Endothelial cell of umbilical vein (primary cell): ENCODE measurements around the gene ZDHHC14. TPM values are rescaled to one million over a fixed set of nuclear protein-coding genes. Genes with fewer than 3 reads are reported as not detected.

Source experiments
- BruUV-seq: library from RNA; stranded (reverse); fragments of 400-500 nt; replicated peaks from 2 replicates; lab custom pipeline; 2021; lab: Mats Ljungman, UMichigan
- CTCF ChIA-PET: fragments of 300-600, 350-600 bp; sonication (Branson Sonifier 250); formaldehyde crosslinking; loops from one replicate; lab custom pipeline; 2021; ENCODE audit warnings: antibody characterized with exemption, inconsistent platforms; lab: Charles Lee
- POLR2A ChIA-PET: fragments of 300-600, 350-600 bp; sonication (Branson Sonifier 250); formaldehyde crosslinking; loops from one replicate; lab custom pipeline; 2021; ENCODE audit warnings: antibody characterized with exemption, inconsistent platforms; lab: Charles Lee
- DNase-seq: peaks from one replicate; pipeline ENCODE4 v3.0.0-alpha.2; 2011; ENCODE audit warnings: low read depth, low spot score
- FAIRE-seq: peaks from 2 replicates; lab custom pipeline; 2011; peaks lifted over from hg19 to GRCh38; lab: Jason Lieb, UNC
- H2AFZ ChIP-seq: 2 replicates; pipeline ENCODE4 v1.6.0; 2012; ENCODE audit warnings: low read depth, low read length, control low read depth, inconsistent platforms
- H3K27ac ChIP-seq: 2 replicates; pipeline ENCODE4 v1.5.1; 2011; ENCODE audit warnings: low read depth, mild to moderate bottlenecking, control low read depth, low read length, moderate library complexity; ENCODE audit not compliant: insufficient read depth
- H3K27me3 ChIP-seq, 2 experiments: 2 replicates each; pipeline versions ENCODE4 v1.6.0 to v1.6.1; 2011; ENCODE audit warnings: low read length in 2 of 2, mixed read lengths in 1 of 2; ENCODE audit not compliant: control insufficient read depth in 2 of 2, insufficient read depth in 2 of 2
- H3K36me3 ChIP-seq, 2 experiments: 2 replicates in 1 of 2; 3 replicates in 1 of 2; pipeline ENCODE4 v1.5.1; 2011; ENCODE audit warnings: low read length in 2 of 2, mild to moderate bottlenecking in 1 of 2, moderate library complexity in 1 of 2; ENCODE audit not compliant: control insufficient read depth in 2 of 2, insufficient read depth in 2 of 2; ENCODE audit errors: extremely low read depth in 1 of 2
- H3K4me1 ChIP-seq: 3 replicates; pipeline ENCODE4 v1.5.1; 2011; ENCODE audit warnings: mild to moderate bottlenecking, low read length; ENCODE audit not compliant: control insufficient read depth, insufficient read depth; ENCODE audit errors: extremely low read depth
- H3K4me2 ChIP-seq: 2 replicates; pipeline ENCODE4 v1.6.1; 2011; ENCODE audit warnings: low read length, control low read depth, mixed read lengths; ENCODE audit not compliant: insufficient read depth
- H3K4me3 ChIP-seq, 3 experiments: fragments of 200-600 bp in 1 of 3; sonication (generic), shearing (Covaris generic) in 1 of 3; replicated peaks in 1 of 3; 2 replicates each; pipeline ENCODE4 v1.5.1; 2011 to 2016; ENCODE audit warnings: control low read depth in 3 of 3, low read length in 3 of 3, mild to moderate bottlenecking in 2 of 3, inconsistent platforms in 1 of 3, low read depth in 1 of 3, moderate library complexity in 1 of 3; ENCODE audit not compliant: insufficient read depth in 1 of 3
- H3K79me2 ChIP-seq: 2 replicates; pipeline ENCODE4 v1.6.0; 2012; ENCODE audit warnings: low read length, inconsistent platforms; ENCODE audit not compliant: control insufficient read depth, insufficient read depth
- H3K9ac ChIP-seq: replicated peaks from 2 replicates; pipeline ENCODE3; 2011; ENCODE audit warnings: low read length, control low read depth; ENCODE audit not compliant: insufficient read depth; ENCODE audit errors: extremely low read depth
- H3K9me1 ChIP-seq: replicated peaks from 3 replicates; pipeline ENCODE4 v1.6.0; 2011; ENCODE audit warnings: mild to moderate bottlenecking, low read length; ENCODE audit not compliant: control insufficient read depth, insufficient read depth; ENCODE audit errors: extremely low read depth
- H3K9me3 ChIP-seq: replicated peaks from 2 replicates; pipeline ENCODE4 v1.5.1; 2012; ENCODE audit warnings: low read length, inconsistent platforms; ENCODE audit not compliant: control insufficient read depth, insufficient read depth
- H4K20me1 ChIP-seq: replicated peaks from 2 replicates; pipeline ENCODE3; 2011; ENCODE audit warnings: mild to moderate bottlenecking, low read length; ENCODE audit not compliant: control insufficient read depth, insufficient read depth; ENCODE audit errors: extremely low read depth
- EZH2 ChIP-seq: IDR thresholded peaks from 2 replicates; pipeline ENCODE4 v1.6.1; 2012; ENCODE audit warnings: borderline replicate concordance, low read depth, mild to moderate bottlenecking, moderate library complexity, low read length, inconsistent platforms; ENCODE audit not compliant: severe bottlenecking
- FOS ChIP-seq: IDR thresholded peaks from 2 replicates; pipeline ENCODE4 v1.6.1; 2011; ENCODE audit warnings: mild to moderate bottlenecking, low read length, moderate library complexity, borderline replicate concordance; ENCODE audit not compliant: insufficient read depth
- GATA2 ChIP-seq: IDR thresholded peaks from 2 replicates; pipeline ENCODE4 v1.7.0; 2011; ENCODE audit warnings: low read depth, mild to moderate bottlenecking, moderate library complexity, mixed read lengths, low read length; ENCODE audit not compliant: insufficient read length, insufficient read depth
- JUN ChIP-seq: IDR thresholded peaks from 2 replicates; pipeline ENCODE4 v1.6.1; 2011; ENCODE audit warnings: borderline replicate concordance, low read depth; ENCODE audit not compliant: insufficient read length, insufficient read depth
- MAX ChIP-seq: IDR thresholded peaks from 2 replicates; pipeline ENCODE4 v1.6.1; 2011; ENCODE audit not compliant: insufficient read depth, insufficient read length
- MYC ChIP-seq: IDR thresholded peaks from one replicate; pipeline ENCODE4 v1.6.1; 2011; ENCODE audit warnings: mild to moderate bottlenecking, low read depth, low read length
- POLR2A ChIP-seq: IDR thresholded peaks from 2 replicates; pipeline ENCODE4 v1.6.1; 2012; ENCODE audit warnings: low read depth, mild to moderate bottlenecking, control low read depth, low read length
- POLR2AphosphoS5 ChIP-seq: IDR thresholded peaks from 2 replicates; pipeline ENCODE4 v1.6.1; 2012; ENCODE audit warnings: low read depth, mild to moderate bottlenecking, control low read depth, low read length, moderate library complexity; ENCODE audit not compliant: insufficient read depth
- dilution Hi-C: fragments of 300-500 bp; cut with MboI; formaldehyde crosslinking; loops from one replicate; pipeline ENCODE4 v1.15.0; 2019; ENCODE audit warnings: low sequenced_read_pairs; ENCODE audit not compliant: extremely low pct_ligation_motif_present
- intact Hi-C: fragments of 100-400 bp; cut with micrococcal nuclease; formaldehyde crosslinking; loops from one replicate; pipeline ENCODE4 v1.10.0; 2022
- polyA plus RNA-seq, 4 experiments: library from polyadenylated mRNA; depleted of rRNA in 3 of 4; stranded (reverse) in 3 of 4; unstranded in 1 of 4; fragments of >200 nt; gene quantifications; 2 replicates each; pipeline versions ENCODE4 v1.2.1 to v1.2.3, GENCODE V29; 2011 to 2012; ENCODE audit warnings: missing spikeins in 1 of 4
- total RNA-seq: library from RNA; stranded (reverse); gene quantifications from 2 replicates; pipeline ENCODE4 v1.2.3, GENCODE V29; 2021
- TF ChIP-seq, protein P1 (sequence below), 2 donors: IDR thresholded peaks; 1 replicate in 1 of 2; 2 replicates in 1 of 2; pipeline ENCODE4 v1.5.1; 2011; ENCODE audit warnings: low read length in 2 of 2, mild to moderate bottlenecking in 2 of 2, moderate library complexity in 2 of 2, control low read depth in 1 of 2, inconsistent platforms in 1 of 2, low read depth in 1 of 2; ENCODE audit not compliant: insufficient read depth in 1 of 2; ENCODE audit errors: extremely low read depth in 1 of 2

Gene ZDHHC14
- total and polyA plus RNA-seq, 2 donors (not counting 3 experiments of a cell fraction or from before 2014, with no cell fraction given) = 23.0 to 25.6 TPM

DNA sequence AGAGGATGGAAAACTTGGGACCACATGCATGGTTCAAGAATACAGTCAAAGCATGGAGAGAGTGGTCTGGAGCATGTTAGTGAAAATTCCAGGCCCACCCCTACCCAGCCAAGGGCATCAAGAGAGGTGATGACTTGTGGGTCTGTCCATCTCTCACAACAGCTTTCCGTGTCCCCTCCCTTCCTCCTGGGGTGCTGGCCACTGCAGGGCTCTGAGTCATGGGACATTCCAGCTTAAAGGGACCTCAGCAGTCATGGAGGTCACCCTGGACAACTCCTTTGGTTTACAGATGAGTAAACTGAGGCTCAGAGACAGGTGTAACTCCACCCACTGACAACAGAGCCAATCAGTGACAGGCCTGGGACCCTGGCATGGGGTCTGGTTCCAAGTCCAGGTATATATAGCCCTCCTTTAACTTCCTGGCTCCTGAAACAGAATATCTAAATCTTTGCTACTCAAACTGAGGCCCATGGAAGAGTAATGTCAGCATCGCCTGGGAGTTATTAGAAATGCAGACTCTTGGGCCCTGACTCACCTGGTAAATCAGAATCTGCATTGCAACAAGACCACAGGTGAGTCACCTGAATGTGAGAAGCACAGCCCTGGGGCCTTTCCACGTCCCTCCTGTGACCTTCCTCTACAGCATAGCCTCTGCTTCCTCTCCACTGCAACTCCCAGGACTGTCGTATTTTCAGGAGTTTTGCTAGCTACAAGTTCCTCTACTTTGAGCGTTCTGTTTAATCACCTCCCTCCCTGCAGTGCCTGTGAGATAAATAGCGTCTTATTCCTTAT, 170.2 kb downstream of the ZDHHC14 start:
- intact Hi-C loops (no loop called here), dilution Hi-C loops (no loop called here)
- POLR2A ChIA-PET = no interaction called here
- Histone ChIP-seq H3K79me2 (no peaks in the 10 kb centered on the region), H3K4me2 (no peak overlapping the region), H3K9ac (no peak overlapping the region), H3K9me1 (no peaks in the 10 kb centered on the region), H3K4me1 (no peaks in the 10 kb centered on the region), H3K9me3 (no peaks in the 10 kb centered on the region), H3K4me3 (no peak overlapping the region), H3K27me3 (no peaks in the 10 kb centered on the region), H2AFZ (no peak overlapping the region), H3K27ac (no peak overlapping the region), H4K20me1 (no peaks in the 10 kb centered on the region), H3K36me3 (no peaks in the 10 kb centered on the region)
- DNase-seq (no peak), FAIRE-seq (no peak)
- no TSS peak for BruUV-seq
- CTCF ChIA-PET = no interaction called here
- no peak for TF ChIP-seq MYC

DNA sequence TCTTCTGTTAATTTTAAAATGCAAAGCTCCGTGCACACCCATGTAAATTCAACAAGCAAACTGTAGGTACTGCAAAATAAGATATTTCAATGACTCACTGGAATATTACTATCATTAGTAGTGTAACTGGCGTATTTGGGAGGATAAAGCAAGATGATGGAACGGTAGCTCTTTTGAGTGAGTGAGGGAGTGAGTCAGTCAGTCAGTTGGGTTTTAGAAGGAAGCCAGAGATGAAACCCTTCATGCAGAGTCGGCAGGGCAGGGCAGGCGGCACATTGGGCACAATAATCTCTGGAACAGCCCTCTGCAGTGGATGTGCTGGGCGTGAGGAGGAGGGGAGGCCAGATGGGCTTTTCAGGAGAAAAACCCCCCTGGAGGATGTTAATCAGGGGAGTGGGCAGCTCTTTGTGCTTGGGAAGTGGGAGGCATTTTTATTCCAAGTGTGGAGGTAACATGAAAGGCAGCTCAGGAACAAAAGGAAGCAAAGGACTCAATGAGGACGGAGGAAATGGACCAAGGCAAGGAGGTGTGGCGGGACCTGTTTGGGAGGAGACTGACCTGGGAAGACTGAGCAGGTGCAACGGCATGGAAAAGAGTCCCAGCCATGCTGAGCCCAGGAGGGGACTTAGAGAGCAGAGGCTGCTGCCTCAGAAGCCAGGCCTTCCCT, 171.2 kb downstream of the ZDHHC14 start:
- Histone ChIP-seq H3K27me3 (no peaks in the 10 kb centered on the region), H3K9me1 (no peaks in the 10 kb centered on the region), H3K27ac (no peak overlapping the region), H3K4me3 (no peak overlapping the region), H3K4me2 (no peak overlapping the region), H2AFZ (no peak overlapping the region), H3K36me3 (no peaks in the 10 kb centered on the region), H4K20me1 (no peaks in the 10 kb centered on the region), H3K4me1 (no peaks in the 10 kb centered on the region), H3K9me3 (no peaks in the 10 kb centered on the region), H3K79me2 (no peaks in the 10 kb centered on the region), H3K9ac (no peak overlapping the region)
- CTCF ChIA-PET = no interaction called here
- dilution Hi-C loops = no loop called here
- intact Hi-C loops = no loop called here
- POLR2A ChIA-PET = no interaction called here
- no peak for TF ChIP-seq GATA2
- no peak for TF ChIP-seq EZH2
- no peak for TF ChIP-seq POLR2A
- TF ChIP-seq, protein P1, sequence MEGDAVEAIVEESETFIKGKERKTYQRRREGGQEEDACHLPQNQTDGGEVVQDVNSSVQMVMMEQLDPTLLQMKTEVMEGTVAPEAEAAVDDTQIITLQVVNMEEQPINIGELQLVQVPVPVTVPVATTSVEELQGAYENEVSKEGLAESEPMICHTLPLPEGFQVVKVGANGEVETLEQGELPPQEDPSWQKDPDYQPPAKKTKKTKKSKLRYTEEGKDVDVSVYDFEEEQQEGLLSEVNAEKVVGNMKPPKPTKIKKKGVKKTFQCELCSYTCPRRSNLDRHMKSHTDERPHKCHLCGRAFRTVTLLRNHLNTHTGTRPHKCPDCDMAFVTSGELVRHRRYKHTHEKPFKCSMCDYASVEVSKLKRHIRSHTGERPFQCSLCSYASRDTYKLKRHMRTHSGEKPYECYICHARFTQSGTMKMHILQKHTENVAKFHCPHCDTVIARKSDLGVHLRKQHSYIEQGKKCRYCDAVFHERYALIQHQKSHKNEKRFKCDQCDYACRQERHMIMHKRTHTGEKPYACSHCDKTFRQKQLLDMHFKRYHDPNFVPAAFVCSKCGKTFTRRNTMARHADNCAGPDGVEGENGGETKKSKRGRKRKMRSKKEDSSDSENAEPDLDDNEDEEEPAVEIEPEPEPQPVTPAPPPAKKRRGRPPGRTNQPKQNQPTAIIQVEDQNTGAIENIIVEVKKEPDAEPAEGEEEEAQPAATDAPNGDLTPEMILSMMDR (IDR thresholded peaks at IDR 0.05; ENCODE audit: extremely low read depth in 1 of 2, insufficient read depth in 1 of 2, low read depth in 1 of 2, low read length in 2 of 2) = no peak
- no peak for TF ChIP-seq MYC
- no peak for TF ChIP-seq FOS
- TF ChIP-seq POLR2AphosphoS5 = no peak
- no peak for TF ChIP-seq MAX
- TF ChIP-seq JUN = no peak
- FAIRE-seq = no peak
- BruUV-seq = no TSS peak
- no peak for DNase-seq
